PC-9 (cell line): ENCODE measurements around the gene SYK. TPM values are rescaled to one million over a fixed set of nuclear protein-coding genes. Genes with fewer than 3 reads are reported as not detected.

Experiments
- BruUV-seq: library from RNA; stranded (reverse); fragments of 400-500 nt; replicated peaks from 2 replicates; lab custom pipeline; 2021; lab: Mats Ljungman, UMichigan
- CTCF ChIA-PET: fragments of 300-600 bp; sonication (Branson Sonifier 250); formaldehyde crosslinking; loops from one replicate; lab custom pipeline; 2022; ENCODE audit warnings: antibody characterized with exemption; lab: Charles Lee
- POLR2A ChIA-PET: fragments of 300-600 bp; sonication (Branson Sonifier 250); formaldehyde crosslinking; loops from one replicate; lab custom pipeline; 2022; ENCODE audit warnings: antibody characterized with exemption; ENCODE audit not compliant: unreplicated experiment; lab: Charles Lee
- DNase-seq, 2 experiments: peaks; one replicate each; pipeline versions ENCODE4 v3.0.0 to v3.0.0-alpha.2; 2015 to 2022; ENCODE audit warnings: mixed read lengths in 1 of 2
- H2AFZ ChIP-seq: fragments of 200-600 bp; sonication (generic); 2 replicates; pipeline ENCODE4 v1.8.1; 2017; ENCODE audit warnings: antibody characterized with exemption
- H3F3A ChIP-seq: fragments of 200-600 bp; sonication (generic); 2 replicates; pipeline ENCODE4 v1.8.1; 2017; ENCODE audit warnings: antibody characterized with exemption, mild to moderate bottlenecking, low read depth; ENCODE audit not compliant: insufficient read depth
- H3K27ac ChIP-seq: fragments of 200-600 bp; sonication (generic); 2 replicates; pipeline ENCODE4 v1.6.1; 2016; ENCODE audit warnings: mixed run types
- H3K27me3 ChIP-seq: fragments of 200-600 bp; sonication (generic); 2 replicates; pipeline ENCODE4 v1.6.1; 2016; ENCODE audit warnings: low read depth, mixed run types; ENCODE audit not compliant: insufficient read depth
- H3K36me3 ChIP-seq: fragments of 200-600 bp; sonication (generic); 2 replicates; pipeline ENCODE4 v1.6.1; 2016; ENCODE audit warnings: low read depth, mixed run types
- H3K4me1 ChIP-seq: fragments of 200-600 bp; sonication (generic); replicated peaks from 2 replicates; pipeline ENCODE4 v1.6.1; 2016; ENCODE audit warnings: mixed run types; ENCODE audit not compliant: insufficient read depth
- H3K4me2 ChIP-seq: fragments of 200-600 bp; sonication (generic); 2 replicates; pipeline ENCODE4 v1.6.1; 2017; ENCODE audit warnings: mixed run types
- H3K4me3 ChIP-seq: fragments of 200-600 bp; sonication (generic); 2 replicates; pipeline ENCODE4 v1.6.1; 2016; ENCODE audit warnings: mixed run types
- H3K79me2 ChIP-seq: fragments of 200-600 bp; sonication (generic); 2 replicates; pipeline ENCODE4 v1.6.1; 2017; ENCODE audit warnings: low read depth, mixed run types
- H3K9me2 ChIP-seq: fragments of 200-600 bp; sonication (generic); 2 replicates; pipeline ENCODE4 v1.8.1; 2017; ENCODE audit warnings: mild to moderate bottlenecking; ENCODE audit not compliant: insufficient read depth
- H3K9me3 ChIP-seq: fragments of 200-600 bp; sonication (generic); 2 replicates; pipeline ENCODE4 v1.8.1; 2016; ENCODE audit warnings: low read depth; ENCODE audit not compliant: insufficient read depth
- H4K20me1 ChIP-seq: fragments of 200-600 bp; sonication (generic); 2 replicates; pipeline ENCODE4 v1.8.1; 2017; ENCODE audit not compliant: insufficient read depth
- EZH2 ChIP-seq: fragments of 200-600 bp; sonication (generic); IDR thresholded peaks from 2 replicates; pipeline ENCODE4 v1.8.0; 2017; ENCODE audit warnings: antibody characterized with exemption, low read depth
- intact Hi-C: fragments of 100-400 bp; cut with micrococcal nuclease; formaldehyde crosslinking; loops from one replicate; pipeline ENCODE4 v1.10.0; 2022; ENCODE audit not compliant: unreplicated experiment
- total RNA-seq: library from RNA; stranded (reverse); gene quantifications from 2 replicates; pipeline ENCODE4 v1.2.3, GENCODE V29; 2021
- TF ChIP-seq, protein P1 (sequence below): fragments of 200-600 bp; sonication (generic); conservative IDR thresholded peaks from 2 replicates; pipeline ENCODE4 v1.6.1; 2017; ENCODE audit warnings: mixed run types, antibody characterized with exemption, mild to moderate bottlenecking, moderate library complexity

The SYK gene
- total RNA-seq, 1 experiment from 2014 or later, result 32.1 TPM

DNA sequence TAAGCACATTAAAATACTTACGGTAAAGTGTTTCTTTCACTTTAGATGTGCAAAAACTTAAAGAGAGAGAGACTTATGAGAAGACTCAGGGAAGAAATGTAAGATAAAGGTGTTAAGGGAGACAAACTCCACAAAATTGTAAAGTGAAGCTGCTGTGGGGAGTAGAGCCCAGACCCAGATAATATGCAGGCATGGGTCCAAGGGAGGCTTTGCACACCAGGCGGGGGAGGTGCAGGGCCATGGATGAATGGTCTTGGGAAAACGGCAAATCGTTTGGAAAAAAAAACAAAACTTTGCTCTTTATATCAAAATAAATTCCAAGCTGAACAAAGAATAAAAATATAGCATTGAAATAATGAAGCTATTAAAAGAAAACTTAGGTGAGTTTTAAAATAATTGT, 9.1 kb downstream of the SYK start:
- DNase-seq, result no peak
- Histone ChIP-seq H3K36me3 (no peaks in the 10 kb centered on the region), H3K9me2 (no peaks in the 10 kb centered on the region), H3K79me2 (peaks cover 1% of the 10 kb centered on the region; the same call in 1 of the 2 replicates), H3K27me3 (no peaks in the 10 kb centered on the region), H2AFZ (no peak overlapping the region), H3K4me1 (peaks cover 10% of the 10 kb centered on the region; the same call in 1 of the 2 replicates), H3K4me3 (no peak overlapping the region), H4K20me1 (no peaks in the 10 kb centered on the region), H3F3A (no peaks in the 10 kb centered on the region), H3K27ac (no peak overlapping the region), H3K4me2 (no peak overlapping the region), H3K9me3 (no peaks in the 10 kb centered on the region)
- CTCF ChIA-PET, result no interaction called here
- TF ChIP-seq, protein P1, sequence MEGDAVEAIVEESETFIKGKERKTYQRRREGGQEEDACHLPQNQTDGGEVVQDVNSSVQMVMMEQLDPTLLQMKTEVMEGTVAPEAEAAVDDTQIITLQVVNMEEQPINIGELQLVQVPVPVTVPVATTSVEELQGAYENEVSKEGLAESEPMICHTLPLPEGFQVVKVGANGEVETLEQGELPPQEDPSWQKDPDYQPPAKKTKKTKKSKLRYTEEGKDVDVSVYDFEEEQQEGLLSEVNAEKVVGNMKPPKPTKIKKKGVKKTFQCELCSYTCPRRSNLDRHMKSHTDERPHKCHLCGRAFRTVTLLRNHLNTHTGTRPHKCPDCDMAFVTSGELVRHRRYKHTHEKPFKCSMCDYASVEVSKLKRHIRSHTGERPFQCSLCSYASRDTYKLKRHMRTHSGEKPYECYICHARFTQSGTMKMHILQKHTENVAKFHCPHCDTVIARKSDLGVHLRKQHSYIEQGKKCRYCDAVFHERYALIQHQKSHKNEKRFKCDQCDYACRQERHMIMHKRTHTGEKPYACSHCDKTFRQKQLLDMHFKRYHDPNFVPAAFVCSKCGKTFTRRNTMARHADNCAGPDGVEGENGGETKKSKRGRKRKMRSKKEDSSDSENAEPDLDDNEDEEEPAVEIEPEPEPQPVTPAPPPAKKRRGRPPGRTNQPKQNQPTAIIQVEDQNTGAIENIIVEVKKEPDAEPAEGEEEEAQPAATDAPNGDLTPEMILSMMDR, result no peak
- TF ChIP-seq EZH2, result no peak
- intact Hi-C loops, result no loop called here
- BruUV-seq, result no TSS peak
- POLR2A ChIA-PET, result no interaction called here

DNA sequence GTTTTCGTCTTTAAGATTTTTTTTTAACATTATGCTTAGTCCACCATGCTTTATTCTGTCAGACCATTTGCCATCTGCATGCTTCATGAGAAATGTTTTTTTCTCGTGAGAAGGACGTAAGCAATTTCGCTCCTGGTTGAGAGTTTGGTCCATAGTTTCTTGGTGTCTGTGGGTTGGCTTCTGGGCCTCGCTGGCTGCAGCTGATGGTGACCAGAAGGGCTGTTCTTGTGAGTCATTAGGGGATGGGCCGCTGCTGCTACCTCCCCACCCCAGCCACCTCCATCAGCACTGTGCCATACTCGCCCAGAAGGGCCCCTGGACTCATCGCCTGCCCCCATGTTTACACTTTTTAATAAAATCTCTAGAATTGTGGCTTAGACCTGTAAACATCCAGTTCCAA, 11.4 kb downstream of the SYK start:
- Histone ChIP-seq H3F3A (no peaks in the 10 kb centered on the region), H3K79me2 (no peaks in the 10 kb centered on the region), H3K27me3 (no peaks in the 10 kb centered on the region), H4K20me1 (no peaks in the 10 kb centered on the region), H3K9me3 (no peaks in the 10 kb centered on the region), H3K36me3 (no peaks in the 10 kb centered on the region), H3K4me2 (no peak overlapping the region), H3K27ac (no peak overlapping the region), H3K4me1 (peaks cover 10% of the 10 kb centered on the region; the same call in 1 of the 2 replicates), H2AFZ (no peak overlapping the region), H3K9me2 (no peaks in the 10 kb centered on the region), H3K4me3 (no peak overlapping the region)
- no peak for DNase-seq
- ChIA-PET CTCF (no interaction called here), POLR2A (no interaction called here)
- no TSS peak for BruUV-seq
- TF ChIP-seq EZH2, result no peak
- TF ChIP-seq, protein P1, result no peak
- intact Hi-C loops, result no loop called here

DNA sequence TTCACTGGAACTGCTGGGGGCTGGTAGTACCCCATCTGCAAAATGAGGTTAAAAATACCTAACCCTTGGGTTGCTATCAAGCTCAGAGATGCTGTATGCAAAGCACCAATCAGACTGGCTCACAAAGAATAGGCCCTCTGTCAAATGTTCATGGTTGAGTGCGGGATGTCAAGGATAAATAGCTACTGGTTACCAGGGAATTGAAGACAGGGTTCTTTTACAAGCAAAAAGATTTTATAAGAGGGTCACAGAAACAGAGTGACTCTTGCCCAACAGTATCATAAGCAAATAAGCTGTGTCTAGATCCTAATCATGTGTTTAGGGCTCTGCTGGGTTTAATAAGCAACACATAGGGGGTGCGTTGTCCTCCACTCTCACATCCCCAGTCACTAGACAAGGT, 11.9 kb downstream of the SYK start:
- intact Hi-C loops, result no loop called here
- TF ChIP-seq, protein P1, result no peak
- TF ChIP-seq EZH2, result no peak
- DNase-seq, result no peak
- ChIA-PET CTCF (no interaction called here), POLR2A (no interaction called here)
- H3K9me2 ChIP-seq, result no peaks in the 10 kb centered on the region
- H3K4me2 ChIP-seq, result no peak overlapping the region
- no peaks in the 10 kb centered on the region for H3K9me3 ChIP-seq
- no peak overlapping the region for H3K4me3 ChIP-seq
- peaks cover 10% of the 10 kb centered on the region; the same call in 1 of the 2 replicates for H3K4me1 ChIP-seq
- BruUV-seq, result no TSS peak
- H3K36me3 ChIP-seq, result no peaks in the 10 kb centered on the region
- no peaks in the 10 kb centered on the region for H3K27me3 ChIP-seq
- H4K20me1 ChIP-seq, result no peaks in the 10 kb centered on the region
- H3K27ac ChIP-seq, result no peak overlapping the region
- no peak overlapping the region for H2AFZ ChIP-seq
- no peaks in the 10 kb centered on the region for H3K79me2 ChIP-seq
- H3F3A ChIP-seq, result no peaks in the 10 kb centered on the region
